ENCODE data around the gene CBARP.
A peak's percentile ranks its signal among the peaks of the same experiment; 100 is the strongest.

The CBARP gene

DNA sequence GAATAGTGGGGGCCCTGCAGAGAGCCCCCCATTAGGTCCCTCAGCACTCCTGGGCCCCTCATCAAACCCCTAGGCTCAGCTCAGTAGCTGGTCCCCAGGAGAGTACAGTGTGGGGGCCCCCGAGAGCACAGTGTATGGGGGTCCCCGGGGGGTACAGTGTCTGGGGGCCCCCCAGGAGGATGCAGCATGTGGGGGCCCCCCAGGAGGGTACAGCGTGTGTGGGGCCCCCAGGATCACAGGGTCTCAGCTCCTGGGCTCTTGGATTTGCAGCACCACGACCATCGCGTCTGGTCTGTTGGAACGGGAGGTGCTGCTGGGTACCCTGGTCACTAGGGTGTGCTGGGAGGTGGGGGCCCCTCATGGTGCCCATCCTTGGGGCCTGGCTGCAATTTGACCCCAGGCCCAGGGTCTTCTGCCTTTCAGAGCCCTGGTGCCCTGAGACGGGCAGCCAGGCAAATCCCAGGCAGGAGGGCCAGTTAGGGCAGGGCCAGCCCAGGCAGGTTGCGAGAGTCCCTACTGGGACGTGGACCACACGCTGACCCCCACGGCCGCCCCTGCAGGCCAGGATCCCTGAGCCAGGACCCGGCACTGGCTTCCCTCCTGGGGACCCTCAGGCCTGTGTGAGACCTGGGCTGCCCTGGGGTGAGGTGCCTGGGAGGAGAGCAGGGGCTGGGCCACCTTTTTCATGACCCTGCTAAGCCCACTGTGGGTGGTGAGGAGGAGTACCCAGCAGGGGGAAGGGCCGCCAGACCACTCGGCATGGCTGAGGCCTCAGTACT lies 13.6 kb downstream of the CBARP start:
- DNase-seq (ENCODE audit: insufficient read length, low spot score) (no peak), FAIRE-seq (no peak)
- TF ChIP-seq, protein P1, sequence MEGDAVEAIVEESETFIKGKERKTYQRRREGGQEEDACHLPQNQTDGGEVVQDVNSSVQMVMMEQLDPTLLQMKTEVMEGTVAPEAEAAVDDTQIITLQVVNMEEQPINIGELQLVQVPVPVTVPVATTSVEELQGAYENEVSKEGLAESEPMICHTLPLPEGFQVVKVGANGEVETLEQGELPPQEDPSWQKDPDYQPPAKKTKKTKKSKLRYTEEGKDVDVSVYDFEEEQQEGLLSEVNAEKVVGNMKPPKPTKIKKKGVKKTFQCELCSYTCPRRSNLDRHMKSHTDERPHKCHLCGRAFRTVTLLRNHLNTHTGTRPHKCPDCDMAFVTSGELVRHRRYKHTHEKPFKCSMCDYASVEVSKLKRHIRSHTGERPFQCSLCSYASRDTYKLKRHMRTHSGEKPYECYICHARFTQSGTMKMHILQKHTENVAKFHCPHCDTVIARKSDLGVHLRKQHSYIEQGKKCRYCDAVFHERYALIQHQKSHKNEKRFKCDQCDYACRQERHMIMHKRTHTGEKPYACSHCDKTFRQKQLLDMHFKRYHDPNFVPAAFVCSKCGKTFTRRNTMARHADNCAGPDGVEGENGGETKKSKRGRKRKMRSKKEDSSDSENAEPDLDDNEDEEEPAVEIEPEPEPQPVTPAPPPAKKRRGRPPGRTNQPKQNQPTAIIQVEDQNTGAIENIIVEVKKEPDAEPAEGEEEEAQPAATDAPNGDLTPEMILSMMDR (IDR thresholded peaks at IDR 0.05; ENCODE audit: insufficient read depth, missing control alignments) = no peak

DNA sequence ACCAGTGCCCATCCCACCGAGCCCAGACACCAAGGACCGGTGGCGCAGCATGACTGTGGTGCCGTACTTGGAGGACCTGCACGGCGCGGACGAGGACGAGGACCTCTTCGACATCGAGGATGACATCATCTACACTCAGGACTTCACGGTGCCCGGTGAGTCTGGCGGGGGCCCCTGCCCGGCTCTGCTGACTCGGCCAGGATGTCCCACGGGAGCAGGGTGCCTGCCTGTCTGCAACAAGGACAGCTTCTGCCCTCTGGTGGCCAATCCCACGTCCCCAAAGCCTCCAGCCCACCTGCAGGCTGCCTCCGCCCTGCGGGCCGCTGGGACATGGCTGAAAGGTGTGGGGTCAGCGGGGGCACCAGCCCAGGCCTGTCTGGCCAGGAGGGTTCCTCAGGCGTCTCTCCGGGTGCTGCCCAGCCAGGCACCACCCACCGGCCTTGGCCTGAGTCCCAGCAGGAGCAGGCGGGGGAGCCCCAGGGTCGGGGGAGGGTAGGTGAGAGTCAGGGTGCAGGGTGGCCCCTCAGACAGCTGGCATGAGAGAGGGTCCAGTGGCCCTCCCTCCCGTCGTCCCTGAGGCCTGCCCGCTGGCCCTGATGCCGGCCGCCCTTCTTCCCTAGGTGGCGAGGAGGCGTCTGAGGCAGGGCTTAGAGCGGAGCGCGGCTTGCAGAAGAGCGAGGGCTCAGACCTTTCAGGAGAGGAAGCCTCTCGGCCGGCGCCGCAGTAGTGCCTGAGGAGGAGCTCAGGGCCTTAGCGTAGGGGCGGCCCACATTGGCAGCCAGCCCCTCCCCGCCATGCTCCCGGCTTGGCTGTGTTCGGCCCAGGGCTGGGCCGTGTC lies 14.6 kb downstream of the CBARP start:
- FAIRE-seq (no peak), DNase-seq (ENCODE audit: insufficient read length, low spot score) (peak; percentile 80)
- TF ChIP-seq, protein P1 (IDR thresholded peaks at IDR 0.05; ENCODE audit: insufficient read depth, missing control alignments) = peak; percentile 48

GRCh38 chr19:1222394-1222793 lies 15.4 kb downstream of the CBARP start:
- no peak for DNase-seq (ENCODE audit: insufficient read length, low spot score)
- FAIRE-seq = no peak
- TF ChIP-seq, protein P1 (IDR thresholded peaks at IDR 0.05; ENCODE audit: insufficient read depth, missing control alignments) = no peak

DNA sequence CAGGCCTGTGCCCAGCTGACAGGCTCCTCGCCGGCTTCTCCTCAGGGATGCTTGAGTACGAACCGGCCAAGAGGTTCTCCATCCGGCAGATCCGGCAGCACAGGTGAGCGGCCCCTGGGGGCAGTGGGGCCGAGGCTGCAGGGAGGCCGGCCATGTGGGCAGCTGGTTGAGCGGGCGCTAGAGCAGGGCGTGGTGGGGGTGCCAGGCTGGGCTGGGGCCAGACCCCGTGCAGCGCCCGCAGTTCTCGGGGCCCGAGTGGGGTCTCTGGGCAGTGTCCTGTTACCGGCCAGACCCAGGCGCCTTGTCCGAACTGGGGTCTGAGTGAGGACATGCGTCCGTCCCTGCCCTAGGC lies 15.9 kb downstream of the CBARP start:
- DNase-seq (ENCODE audit: insufficient read length, low spot score) (no peak), FAIRE-seq (no peak)
- TF ChIP-seq, protein P1 (IDR thresholded peaks at IDR 0.05; ENCODE audit: insufficient read depth, missing control alignments) = no peak

DNA sequence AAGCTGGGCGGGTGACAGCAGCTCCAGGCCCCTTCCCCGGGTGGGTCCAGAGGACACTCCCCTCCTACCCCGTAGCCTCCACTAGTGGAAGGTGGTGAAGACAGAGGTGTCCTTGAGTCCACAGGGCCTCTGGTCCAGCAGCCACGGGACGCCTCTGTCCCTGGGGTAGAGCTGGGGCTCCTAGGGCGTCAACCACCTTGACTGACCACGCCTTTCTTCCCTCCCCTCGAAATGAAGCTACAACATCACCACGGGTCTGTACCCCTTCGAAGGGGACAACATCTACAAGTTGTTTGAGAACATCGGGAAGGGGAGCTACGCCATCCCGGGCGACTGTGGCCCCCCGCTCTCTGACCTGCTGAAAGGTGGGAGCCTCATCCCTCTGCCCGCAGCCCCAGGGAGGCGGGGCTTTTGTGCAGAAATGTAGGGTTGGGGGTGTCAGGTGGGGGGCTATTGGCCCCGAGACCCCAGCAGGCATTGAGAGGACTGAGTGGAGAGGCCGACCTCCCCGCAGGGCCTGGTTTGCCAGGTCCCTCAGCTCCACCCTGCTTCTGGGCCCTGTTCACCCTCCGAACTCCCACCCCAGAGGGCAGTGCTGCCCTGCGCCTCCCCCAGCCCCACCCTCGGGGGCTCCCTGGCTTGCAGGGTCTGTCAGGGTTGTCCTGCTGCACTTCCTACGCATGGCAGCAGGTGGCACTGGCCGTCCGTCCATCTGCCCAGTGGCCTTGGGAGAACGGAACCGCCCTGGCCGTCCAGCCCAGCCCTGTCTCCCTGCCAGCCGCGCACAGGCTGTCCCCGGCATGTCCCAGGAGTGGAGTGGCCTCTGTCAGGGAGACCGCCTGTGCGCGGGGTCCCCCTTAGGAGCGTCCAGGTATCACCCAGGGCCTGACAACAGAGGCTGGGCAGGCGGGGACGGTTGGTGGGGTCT lies 16.6 kb downstream of the CBARP start:
- DNase-seq (ENCODE audit: insufficient read length, low spot score) = no peak
- TF ChIP-seq, protein P1 (IDR thresholded peaks at IDR 0.05; ENCODE audit: insufficient read depth, missing control alignments) = peak; percentile 28
- no peak for FAIRE-seq

- no peak for FAIRE-seq
- TF ChIP-seq, protein P1 (IDR thresholded peaks at IDR 0.05; ENCODE audit: insufficient read depth, missing control alignments) = peak; percentile 11
- no peak for DNase-seq (ENCODE audit: insufficient read length, low spot score)
These were observed 17.3 kb downstream of the CBARP start for GRCh38 chr19:1220477-1220930.
